Sigmoid colon (tissue), 7 donors: ENCODE results near the gene TRIM25. TPM values are rescaled to one million over a fixed set of nuclear protein-coding genes. Genes with fewer than 3 reads are reported as not detected.

Source experiments
- DNase-seq: peaks from one replicate; pipeline ENCODE4 v3.0.0-alpha.2; 2019
- H3K27ac ChIP-seq, 4 donors: fragments of 200-600 bp; sonication (generic); one replicate each; pipeline ENCODE4 v1.5.1; 2016 to 2019; ENCODE audit warnings: mild to moderate bottlenecking in 1 of 4
- H3K27me3 ChIP-seq, 3 donors: fragments of 200-600 bp; sonication (generic); one replicate each; pipeline ENCODE4 v1.5.1; 2019; ENCODE audit warnings: mild to moderate bottlenecking in 1 of 3
- H3K36me3 ChIP-seq, 4 donors: fragments of 200-600 bp; sonication (generic); one replicate each; pipeline ENCODE4 v1.5.1; 2016 to 2019
- H3K4me1 ChIP-seq, 4 donors: fragments of 200-600 bp; sonication (generic); one replicate each; pipeline ENCODE4 v1.5.1; 2017 to 2019
- H3K4me3 ChIP-seq, 4 donors: fragments of 200-600 bp; sonication (generic); one replicate each; pipeline ENCODE4 v1.5.1; 2017 to 2019; ENCODE audit warnings: mild to moderate bottlenecking in 2 of 4, moderate library complexity in 1 of 4
- H3K9me3 ChIP-seq, 4 donors: fragments of 200-600 bp in 3 of 4; sonication (generic) in 3 of 4; one replicate each; pipeline versions ENCODE4 v1.5.1 to v1.6.1; 2013 to 2019
- CTCF ChIP-seq, 4 experiments: fragments of 450-650 bp in 3 of 4; fragments of 200-600 bp in 1 of 4; IDR thresholded peaks; one replicate each; pipeline ENCODE4 v1.5.1; 2016 to 2019; ENCODE audit warnings: antibody characterized with exemption in 4 of 4, mild to moderate bottlenecking in 3 of 4, moderate library complexity in 2 of 4
- EP300 ChIP-seq, 4 donors: sonication (generic); formaldehyde crosslinking; IDR thresholded peaks; one replicate each; pipeline ENCODE4 v1.6.1; 2017; ENCODE audit warnings: antibody characterized with exemption in 4 of 4
- POLR2A ChIP-seq, 2 donors: fragments of 450-650 bp; IDR thresholded peaks; one replicate each; pipeline ENCODE4 v1.6.1; 2016; ENCODE audit warnings: antibody characterized with exemption in 2 of 2, mild to moderate bottlenecking in 2 of 2, moderate library complexity in 2 of 2
- POLR2AphosphoS5 ChIP-seq, 4 donors: sonication (generic); formaldehyde crosslinking; IDR thresholded peaks; one replicate each; pipeline ENCODE4 v1.6.1; 2017; ENCODE audit warnings: antibody characterized with exemption in 4 of 4
- WGBS, 2 donors: extraction: QIAGEN DNeasy Blood & Tissue Kit; methylation state at CpG; one replicate each; pipeline ENCODE4 v1.1.7; 2013; 5-methylcytosine and 5-hydroxymethylcytosine counted together
- intact Hi-C: fragments of 100-400 bp; cut with DNase I; formaldehyde crosslinking; loops from one replicate; pipeline ENCODE4 v1.15.1; 2023
- polyA plus RNA-seq, 3 donors: library from polyadenylated mRNA; stranded (reverse); fragments of 200-250 nt; gene quantifications; one replicate each; pipeline ENCODE4 v1.2.3, GENCODE V29; 2013
- total RNA-seq, 4 donors: library from RNA; depleted of rRNA; stranded (reverse); fragments of >200 nt; gene quantifications; one replicate each; pipeline ENCODE4 v1.1.0, GENCODE V29; 2016
- donor health status: healthy with polysubstance abuse.
- donor health status: Bipolar disorder and iron deficiency.
- donor health status: healthy.

The TRIM25 gene
- total and polyA plus RNA-seq, 7 donors: 10.8 to 51.6 (median 20.3) TPM

GRCh38 chr17:56866076-56866475, 47.8 kb downstream of the TRIM25 start:
- H3K27ac ChIP-seq: no peak overlapping the region
- intact Hi-C loops: no loop called here
- H3K4me1 ChIP-seq: peaks cover 0 to 11% (median 5%) of the 10 kb centered on the region in 4 donors
- no peaks in the 10 kb centered on the region for H3K9me3 ChIP-seq
- no peak for TF ChIP-seq POLR2AphosphoS5 (IDR thresholded peaks at IDR 0.05)
- TF ChIP-seq CTCF (IDR thresholded peaks at IDR 0.05): no peak
- TF ChIP-seq POLR2A (IDR thresholded peaks at IDR 0.05): no peak
- no peak for TF ChIP-seq EP300 (IDR thresholded peaks at IDR 0.05)
- DNase-seq: no peak
- no peaks in the 10 kb centered on the region for H3K27me3 ChIP-seq
- H3K36me3 ChIP-seq: peaks cover 0 to 25% (median 6%) of the 10 kb centered on the region in 4 donors
- 96 to 97% methylated on average over 5 of the region's 5 CpGs for WGBS, 2 donors
- no peak overlapping the region for H3K4me3 ChIP-seq

DNA sequence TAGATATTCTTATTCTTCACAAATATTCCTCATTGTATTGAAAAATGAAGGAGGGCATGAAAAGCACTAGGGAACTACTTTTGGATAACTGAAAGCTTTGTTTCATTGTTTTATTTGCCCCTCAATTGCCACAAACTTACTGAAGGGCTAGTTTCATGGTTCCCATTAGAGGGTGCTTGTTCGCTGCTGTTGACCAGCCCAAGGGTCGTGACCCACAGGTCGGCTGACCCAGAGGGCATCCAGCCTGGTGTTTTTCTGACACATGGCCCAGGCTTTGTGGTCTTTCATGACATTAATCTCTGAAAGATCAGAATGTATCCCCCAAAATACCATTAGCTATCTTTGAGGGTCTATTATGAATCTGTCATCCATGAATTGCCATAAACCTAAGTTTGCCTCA, 49.9 kb downstream of the TRIM25 start:
- intact Hi-C loops: no loop called here
- Histone ChIP-seq H3K27me3 (no peaks in the 10 kb centered on the region), H3K4me1 (peaks cover 0 to 11% (median 5%) of the 10 kb centered on the region in 4 donors), H3K9me3 (no peaks in the 10 kb centered on the region), H3K4me3 (no peak overlapping the region), H3K36me3 (peaks cover 0 to 45% (median 6%) of the 10 kb centered on the region in 4 donors), H3K27ac (no peak overlapping the region)
- WGBS, 2 donors: 79 to 82% methylated on average over 3 of the region's 3 CpGs
- DNase-seq: no peak
- TF ChIP-seq POLR2AphosphoS5 (IDR thresholded peaks at IDR 0.05) (no peak), CTCF (IDR thresholded peaks at IDR 0.05) (no peak), POLR2A (IDR thresholded peaks at IDR 0.05) (no peak), EP300 (IDR thresholded peaks at IDR 0.05) (no peak)

- no peak overlapping the region for H3K4me3 ChIP-seq
- TF ChIP-seq POLR2AphosphoS5 (IDR thresholded peaks at IDR 0.05) (no peak), EP300 (IDR thresholded peaks at IDR 0.05) (no peak), POLR2A (IDR thresholded peaks at IDR 0.05) (no peak), CTCF (IDR thresholded peaks at IDR 0.05) (no peak)
- intact Hi-C loops: no loop called here
- no peaks in the 10 kb centered on the region for H3K4me1 ChIP-seq
- H3K27me3 ChIP-seq: no peaks in the 10 kb centered on the region
- H3K36me3 ChIP-seq: peaks cover 0 to 64% (median 14%) of the 10 kb centered on the region in 4 donors
- no peak overlapping the region for H3K27ac ChIP-seq
- no peaks in the 10 kb centered on the region for H3K9me3 ChIP-seq
- DNase-seq: no peak
- 87 to 90% methylated on average over 3 of the region's 3 CpGs for WGBS, 2 donors
Observed at GRCh38 chr17:56861899-56862298, 52.0 kb downstream of the TRIM25 start.

- intact Hi-C loops: no loop called here
- WGBS, 2 donors: 64 to 75% methylated on average over 3 of the region's 3 CpGs
Observed at GRCh38 chr17:56851008-56851407, 62.8 kb downstream of the TRIM25 start.

More at GRCh38 chr17:56851008-56851407, 62.8 kb downstream of the TRIM25 start:
- no peak for DNase-seq
- Histone ChIP-seq H3K9me3 (no peaks in the 10 kb centered on the region), H3K4me3 (no peak overlapping the region), H3K4me1 (no peaks in the 10 kb centered on the region), H3K27me3 (no peaks in the 10 kb centered on the region), H3K27ac (no peak overlapping the region), H3K36me3 (peaks cover 3 to 64% (median 13%) of the 10 kb centered on the region in 4 donors)
- no peak for TF ChIP-seq POLR2AphosphoS5 (IDR thresholded peaks at IDR 0.05)
- no peak for TF ChIP-seq EP300 (IDR thresholded peaks at IDR 0.05)
- no peak for TF ChIP-seq POLR2A (IDR thresholded peaks at IDR 0.05)
- TF ChIP-seq CTCF (IDR thresholded peaks at IDR 0.05): no peak
